GM18526 (cell line): Measurements from ENCODE around the gene CRACDL.

Experiments used
- POLR2A ChIP-seq: IDR thresholded peaks from 3 replicates; pipeline ENCODE4 v1.6.1; 2011; ENCODE audit not compliant: insufficient read length; ENCODE audit errors: extremely low read depth

CRACDL gene

DNA sequence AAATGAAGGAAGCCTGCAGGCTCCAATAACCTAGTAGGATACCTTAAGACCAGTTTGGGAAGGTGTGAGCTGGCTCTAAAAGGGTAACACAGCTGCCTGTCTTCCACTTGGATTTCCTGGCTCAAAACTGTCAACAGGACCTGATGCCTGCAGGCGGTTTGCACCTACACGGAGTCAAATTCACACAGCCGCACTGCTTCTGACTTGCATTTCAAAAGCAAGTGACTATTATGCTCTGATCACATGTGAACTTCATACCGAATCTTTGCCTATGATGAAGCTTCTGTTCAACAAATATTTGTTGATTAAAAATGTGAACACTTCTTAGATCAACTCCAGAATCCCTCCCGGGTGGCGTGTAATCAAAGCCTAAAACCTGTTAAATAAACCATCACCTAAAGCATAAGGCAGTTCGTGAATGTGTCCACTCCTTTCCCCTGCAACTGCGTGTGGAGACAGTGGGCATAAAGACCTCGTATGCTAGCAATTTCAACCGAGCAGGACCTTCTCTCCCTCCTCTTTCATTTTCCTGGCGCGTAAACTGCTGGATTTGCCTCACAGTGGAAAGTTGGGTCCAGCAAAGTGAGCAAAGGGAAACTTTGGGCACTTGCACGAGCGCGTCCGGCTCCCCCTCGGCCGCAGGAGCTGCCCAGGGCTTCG lies 784 bp downstream of the CRACDL start:
- TF ChIP-seq POLR2A: no peak

DNA sequence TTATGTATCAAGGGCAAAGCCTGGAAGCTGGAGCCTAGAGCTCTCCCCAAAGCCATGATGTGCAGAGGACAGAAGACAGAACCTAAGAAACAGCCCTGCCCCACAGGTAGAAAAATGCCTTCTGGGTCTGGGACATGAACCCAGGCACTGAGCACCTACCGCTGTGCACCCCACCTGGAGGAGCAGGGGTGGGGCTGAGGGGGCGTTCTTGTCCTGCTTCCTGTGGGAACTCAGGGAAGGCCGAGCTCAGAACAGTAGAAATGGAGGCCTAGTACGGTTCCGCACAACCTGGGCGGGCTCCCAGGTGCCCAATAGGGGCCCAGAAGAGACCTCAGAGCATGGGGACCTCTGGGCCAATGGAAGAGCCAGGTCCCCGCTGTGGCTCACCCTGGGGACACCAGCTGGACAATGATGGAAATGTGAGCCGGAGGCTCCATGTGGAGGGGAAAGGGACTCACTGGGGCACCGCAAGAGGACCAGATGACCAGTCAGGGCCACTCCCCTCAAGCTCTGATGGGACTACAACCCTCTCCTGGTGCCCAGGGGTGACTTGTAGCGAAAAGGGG lies 3.2 kb downstream of the CRACDL start:
- no peak for TF ChIP-seq POLR2A

DNA sequence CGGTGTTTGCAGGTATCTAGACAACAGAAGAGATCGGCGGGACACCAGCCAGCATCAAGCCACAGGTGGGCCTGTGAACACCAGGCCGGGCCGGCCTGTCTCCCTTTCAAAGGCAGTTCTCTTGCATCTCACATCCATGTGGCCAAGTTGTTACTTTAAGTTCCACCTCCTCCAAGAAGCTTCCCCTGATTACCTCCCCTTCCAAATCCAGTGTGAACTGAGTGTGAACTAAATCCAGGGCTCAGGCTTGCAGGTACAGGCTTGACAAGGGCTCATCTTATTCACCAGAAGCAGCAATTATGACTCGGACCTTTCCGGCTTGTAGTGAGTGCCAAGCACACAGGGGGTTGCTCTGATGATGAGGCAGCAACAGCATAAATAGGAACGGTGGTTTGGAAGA lies 3.9 kb downstream of the CRACDL start:
- TF ChIP-seq POLR2A: no peak

DNA sequence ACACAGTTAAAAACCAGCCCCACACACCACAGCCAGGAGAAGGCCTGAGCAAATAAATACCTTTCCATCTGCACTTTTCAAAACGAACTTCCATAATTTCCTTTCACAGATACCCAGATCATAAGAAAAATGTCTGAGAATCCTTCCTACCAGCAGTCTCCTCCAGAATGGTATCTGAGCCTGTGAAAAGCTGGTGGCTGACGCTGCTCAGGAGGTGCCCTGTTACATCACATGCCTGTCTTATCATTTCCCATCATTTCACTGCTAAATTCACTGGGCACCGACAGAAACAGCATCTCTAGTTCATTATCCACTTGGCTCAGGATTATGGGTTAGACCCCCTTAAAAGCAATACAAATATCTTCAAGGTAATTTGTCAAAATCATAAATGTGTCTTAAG lies 4.4 kb downstream of the CRACDL start:
- no peak for TF ChIP-seq POLR2A

DNA sequence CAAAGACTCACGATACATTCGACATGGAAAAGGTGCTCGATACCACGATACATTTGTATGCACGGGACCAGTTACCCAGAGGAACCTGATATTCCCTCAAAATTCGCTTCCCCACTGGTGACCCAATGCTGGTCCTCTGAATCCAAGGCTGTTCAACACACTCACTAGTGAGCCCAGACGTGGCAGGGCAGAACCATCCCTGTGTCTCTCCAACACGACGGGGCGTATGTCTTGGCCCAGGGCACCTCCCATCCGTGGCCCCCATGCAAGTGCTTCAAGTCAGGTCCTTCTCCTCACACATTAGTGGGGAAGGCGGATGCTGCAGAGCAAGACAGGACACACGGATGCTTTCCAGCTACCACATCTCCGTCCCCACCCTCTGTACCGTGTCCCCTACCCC lies 6.1 kb downstream of the CRACDL start:
- TF ChIP-seq POLR2A: no peak

DNA sequence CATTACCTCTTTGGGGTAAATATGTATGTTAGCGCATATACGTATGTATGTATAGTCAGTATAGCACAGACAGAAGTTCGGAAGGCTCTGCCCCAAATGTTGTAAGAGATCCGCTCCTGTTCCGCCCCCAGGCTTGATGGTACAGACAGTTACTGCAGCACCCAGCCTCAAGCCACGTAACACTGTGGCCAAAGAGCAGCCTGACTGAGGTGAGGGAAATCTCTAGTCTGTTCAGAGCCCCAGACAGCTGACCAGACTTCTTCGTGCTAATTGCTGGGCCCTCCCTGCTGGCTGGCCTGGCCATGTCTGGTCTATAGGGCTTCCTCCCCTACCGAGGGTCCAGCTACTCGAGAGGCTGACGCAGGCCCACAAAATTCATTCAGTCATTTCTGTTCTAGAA lies 7.8 kb downstream of the CRACDL start:
- no peak for TF ChIP-seq POLR2A

DNA sequence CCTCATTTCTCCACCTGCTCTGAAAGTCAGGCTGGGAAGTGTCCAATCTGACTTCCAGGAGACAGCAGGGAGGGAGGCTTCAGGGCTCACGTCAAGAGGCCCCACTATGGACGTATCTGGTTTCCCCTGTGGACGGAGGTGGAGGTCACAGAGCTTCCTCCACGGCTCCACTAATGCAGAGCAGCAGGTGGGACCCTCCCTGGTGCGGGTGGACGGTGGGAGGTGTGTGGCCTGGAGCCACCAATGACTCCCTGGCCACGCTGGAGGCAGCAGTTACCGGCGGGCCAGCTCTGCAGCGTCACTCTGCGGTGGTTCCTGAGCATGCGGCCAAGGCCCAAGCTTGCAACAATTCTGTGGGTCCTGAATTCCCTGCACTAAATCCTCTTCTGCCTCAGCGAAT lies 9.0 kb downstream of the CRACDL start:
- TF ChIP-seq POLR2A: no peak

DNA sequence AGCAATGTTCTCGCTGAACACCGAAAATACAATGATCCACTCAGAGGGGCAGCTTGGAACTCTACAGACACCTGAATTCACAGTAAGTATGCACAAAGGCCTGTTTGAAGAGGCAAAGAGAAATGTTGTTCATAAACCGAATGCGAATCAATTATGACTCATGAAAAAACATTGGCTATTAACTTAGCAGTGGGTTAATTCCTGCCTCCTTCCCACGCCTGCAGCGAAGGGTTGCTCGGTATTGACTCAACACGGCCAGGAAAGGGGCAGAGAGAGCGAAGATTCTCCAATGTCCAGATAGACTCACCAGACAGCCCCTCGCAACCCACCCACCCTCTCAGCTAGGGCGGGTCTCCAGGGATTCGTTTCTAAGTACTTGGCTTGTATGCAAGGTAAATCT lies 9.4 kb downstream of the CRACDL start:
- no peak for TF ChIP-seq POLR2A

DNA sequence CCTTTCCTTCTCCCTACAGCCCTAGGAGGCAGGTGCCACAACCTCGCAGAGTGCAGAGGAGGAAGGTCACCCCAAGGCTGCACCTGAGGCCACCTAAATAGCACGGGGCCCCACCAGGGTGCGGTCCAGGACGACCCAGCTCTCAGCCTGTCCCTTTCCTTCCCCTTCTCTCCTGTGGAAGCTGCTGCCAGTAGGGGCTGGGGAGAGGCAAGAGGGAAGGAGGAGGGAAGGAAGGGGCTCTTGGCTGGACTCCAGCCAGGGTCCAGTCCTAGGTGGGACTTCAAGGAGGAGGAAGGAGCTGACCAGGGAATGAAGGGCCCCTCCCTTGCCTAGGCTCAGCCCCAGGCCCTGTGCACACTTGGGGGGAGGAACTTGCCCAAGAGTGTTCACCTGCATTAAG lies 11.1 kb downstream of the CRACDL start:
- TF ChIP-seq POLR2A: no peak

DNA sequence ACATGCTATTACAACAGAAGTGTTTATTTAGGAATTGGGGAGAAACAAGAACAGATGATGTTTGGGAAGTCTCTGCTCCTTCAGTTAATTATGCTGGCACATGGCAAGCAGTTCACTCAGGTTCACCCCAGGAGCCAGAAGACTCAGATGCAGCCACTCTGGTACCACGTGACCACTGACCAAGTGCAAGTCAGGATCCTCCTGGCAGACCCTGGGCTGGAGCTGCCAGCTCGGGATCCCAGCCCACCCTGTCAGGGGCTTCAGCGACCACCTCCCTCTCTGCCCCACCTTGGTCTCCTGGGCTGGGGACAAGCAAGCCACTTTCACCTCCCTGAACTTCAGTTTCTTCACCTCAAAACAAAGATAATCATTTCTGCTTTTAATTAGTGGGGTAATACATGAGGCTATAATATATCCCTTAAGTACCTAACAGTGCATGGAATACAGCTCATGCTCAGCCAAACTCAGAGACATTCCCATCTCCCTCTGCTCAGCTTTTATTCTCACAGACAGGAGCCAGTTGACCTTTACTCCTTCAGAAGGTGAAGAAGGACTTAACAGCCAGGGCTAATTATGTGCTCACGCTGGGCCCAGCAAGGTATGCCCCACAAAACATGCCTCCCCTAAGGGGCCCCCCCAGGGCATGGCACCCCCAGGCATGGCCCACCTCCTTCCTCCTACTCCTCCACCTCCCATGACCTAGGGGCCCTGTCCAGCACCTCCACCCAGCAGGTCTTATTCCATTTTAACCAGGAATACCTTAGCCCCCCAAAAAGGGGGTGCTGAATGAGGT lies 11.8 kb downstream of the CRACDL start:
- TF ChIP-seq POLR2A: no peak

DNA sequence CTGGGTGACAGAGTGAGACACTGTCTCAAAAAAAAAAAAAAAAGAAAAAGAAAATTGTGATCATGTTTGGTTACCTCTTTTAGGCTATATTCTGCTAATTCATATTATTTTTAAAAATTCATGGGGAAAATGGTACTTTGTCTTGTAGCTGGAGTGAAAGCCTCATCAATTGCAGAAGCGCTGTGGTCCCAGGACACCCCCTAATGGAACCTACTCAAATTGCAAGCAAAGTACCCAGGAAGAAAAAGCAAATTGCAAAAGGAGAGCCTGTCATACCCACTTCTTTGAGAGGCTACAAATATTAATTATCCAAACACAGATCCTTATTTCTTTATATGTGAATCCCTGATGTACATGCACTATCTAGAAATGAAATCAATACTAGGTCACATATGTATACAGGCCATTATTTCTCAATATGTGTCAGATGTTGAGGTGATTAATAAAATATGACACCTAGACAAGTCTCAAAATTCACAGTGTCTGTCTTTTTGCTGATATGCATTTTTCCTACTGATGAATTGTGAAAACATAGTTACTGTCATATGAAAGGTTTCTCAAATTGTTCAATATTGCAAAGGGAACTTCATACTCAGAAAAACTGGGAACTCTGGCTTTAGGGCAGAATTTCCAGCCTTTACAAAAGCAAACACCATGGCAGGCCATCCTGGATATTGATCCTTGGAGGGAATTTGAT lies 12.6 kb downstream of the CRACDL start:
- TF ChIP-seq POLR2A: no peak

DNA sequence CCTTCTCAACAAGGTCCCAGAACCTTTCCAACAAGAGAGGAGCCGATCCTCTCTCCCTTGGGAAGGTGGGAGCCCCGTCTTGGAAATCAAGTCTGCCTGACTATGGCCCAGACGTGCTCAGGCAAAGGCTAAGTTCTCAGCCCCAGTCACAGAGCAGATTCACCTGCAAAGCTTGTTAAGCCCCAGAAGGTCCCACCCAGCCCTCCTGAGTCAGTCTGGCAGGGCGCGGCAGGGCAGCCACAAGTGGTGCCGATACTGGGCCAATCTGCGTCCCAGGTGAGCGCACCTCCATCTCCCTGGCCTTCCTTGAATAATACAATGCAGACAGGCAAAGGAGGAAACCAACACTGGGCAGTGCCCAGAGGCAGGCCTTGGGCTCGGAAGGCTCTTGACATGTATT lies 15.0 kb downstream of the CRACDL start:
- TF ChIP-seq POLR2A: no peak

DNA sequence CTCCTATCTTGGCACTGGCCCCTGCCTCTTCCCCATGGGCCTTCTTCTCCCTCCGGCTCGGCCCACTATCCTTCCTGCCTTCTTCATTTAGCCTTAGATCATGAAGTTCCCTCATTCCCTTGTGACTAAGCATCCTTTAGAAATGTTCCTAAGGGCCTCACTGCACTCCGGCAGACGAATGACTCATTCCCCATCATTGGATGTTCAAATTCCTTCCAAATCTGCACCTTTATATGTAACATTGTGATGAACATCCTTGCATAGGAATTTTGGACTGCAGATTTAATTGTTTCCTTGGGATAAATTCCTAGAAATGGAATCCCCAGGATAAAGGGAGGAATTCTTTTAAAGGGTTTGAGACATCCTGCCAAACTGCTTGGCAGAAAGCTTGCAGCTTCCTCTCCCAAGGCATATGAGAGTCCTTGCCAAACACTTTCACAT lies 19.0 kb downstream of the CRACDL start:
- TF ChIP-seq POLR2A: no peak

DNA sequence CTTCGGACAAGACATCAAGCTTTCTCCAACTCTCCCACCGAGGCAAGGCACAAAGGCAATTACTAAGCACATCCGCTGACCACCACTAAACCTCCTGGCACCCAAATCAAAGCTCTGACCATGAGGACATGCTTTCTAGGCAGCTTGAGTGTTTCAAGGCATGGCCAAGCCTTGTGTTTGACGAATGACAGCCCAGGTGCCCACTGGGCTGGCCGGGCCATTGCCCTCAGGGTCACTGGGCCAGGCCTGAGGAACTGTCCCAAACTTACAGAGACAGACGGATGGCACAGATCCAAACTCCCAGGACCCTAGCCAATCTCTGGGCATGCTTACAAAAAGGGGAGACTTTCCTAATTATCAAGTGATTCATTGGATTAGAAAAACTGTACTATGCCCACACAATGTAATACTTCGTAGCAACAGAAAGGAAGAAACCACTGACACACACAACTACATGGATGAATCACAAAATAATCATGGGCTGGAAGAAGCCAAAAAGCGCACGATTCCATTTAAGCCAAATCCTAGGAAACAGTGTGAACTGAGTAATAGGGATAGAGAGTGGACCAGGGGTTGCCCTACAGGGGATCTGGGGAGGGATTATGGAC lies 20.2 kb downstream of the CRACDL start:
- no peak for TF ChIP-seq POLR2A
